Measurements from ENCODE around the gene SLC44A2. TPM values are rescaled to one million over a fixed set of nuclear protein-coding genes. Genes with fewer than 3 reads are reported as not detected.

The SLC44A2 gene
- total and polyA plus RNA-seq, 2 experiments from 2014 or later = 44.4 to 91.3 TPM

GRCh38 chr19:10642473-10643171 is 17.3 kb downstream of the SLC44A2 start:
- Histone ChIP-seq H4K20me1 (ENCODE audit: insufficient read depth, poor library complexity, severe bottlenecking) (no peaks in the 10 kb centered on the region), H3K36me3 (replicated peaks; ENCODE audit: insufficient read depth, low read depth) (no peaks in the 10 kb centered on the region), H3K4me2 (no peak overlapping the region), H2AFZ (no peak overlapping the region), H3K79me2 (no peaks in the 10 kb centered on the region), H3K9me3 (ENCODE audit: low read depth) (no peaks in the 10 kb centered on the region), H3K4me3 (no peak overlapping the region), H3K9me2 (replicated peaks; ENCODE audit: insufficient read depth) (no peaks in the 10 kb centered on the region), H3K4me1 (ENCODE audit: insufficient read depth) (peaks cover 23% of the 10 kb centered on the region), H3K27ac (peak overlapping the region; percentile 89), H3K27me3 (no peaks in the 10 kb centered on the region)
- TF ChIP-seq EZH2 (IDR thresholded peaks at IDR 0.05; ENCODE audit: borderline replicate concordance) (no peak), EZH2phosphoT487 (IDR thresholded peaks at IDR 0.05; ENCODE audit: low read depth, severe bottlenecking, unreplicated experiment) (no peak)
- TF ChIP-seq, protein P1, sequence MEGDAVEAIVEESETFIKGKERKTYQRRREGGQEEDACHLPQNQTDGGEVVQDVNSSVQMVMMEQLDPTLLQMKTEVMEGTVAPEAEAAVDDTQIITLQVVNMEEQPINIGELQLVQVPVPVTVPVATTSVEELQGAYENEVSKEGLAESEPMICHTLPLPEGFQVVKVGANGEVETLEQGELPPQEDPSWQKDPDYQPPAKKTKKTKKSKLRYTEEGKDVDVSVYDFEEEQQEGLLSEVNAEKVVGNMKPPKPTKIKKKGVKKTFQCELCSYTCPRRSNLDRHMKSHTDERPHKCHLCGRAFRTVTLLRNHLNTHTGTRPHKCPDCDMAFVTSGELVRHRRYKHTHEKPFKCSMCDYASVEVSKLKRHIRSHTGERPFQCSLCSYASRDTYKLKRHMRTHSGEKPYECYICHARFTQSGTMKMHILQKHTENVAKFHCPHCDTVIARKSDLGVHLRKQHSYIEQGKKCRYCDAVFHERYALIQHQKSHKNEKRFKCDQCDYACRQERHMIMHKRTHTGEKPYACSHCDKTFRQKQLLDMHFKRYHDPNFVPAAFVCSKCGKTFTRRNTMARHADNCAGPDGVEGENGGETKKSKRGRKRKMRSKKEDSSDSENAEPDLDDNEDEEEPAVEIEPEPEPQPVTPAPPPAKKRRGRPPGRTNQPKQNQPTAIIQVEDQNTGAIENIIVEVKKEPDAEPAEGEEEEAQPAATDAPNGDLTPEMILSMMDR (IDR thresholded peaks at IDR 0.05; ENCODE audit: poor library complexity) = no peak
- WGBS (ENCODE audit: low lambda C conversion rate, missing lambda C conversion rate) = 80% methylated on average over 25 of the region's 25 CpGs
- no peak for DNase-seq (ENCODE audit: low spot score)

GRCh38 chr19:10643172-10643967 is 18.0 kb downstream of the SLC44A2 start:
- no peaks in the 10 kb centered on the region for H3K9me3 ChIP-seq (ENCODE audit: low read depth)
- WGBS (ENCODE audit: low lambda C conversion rate, missing lambda C conversion rate) = 74% methylated on average over 21 of the region's 21 CpGs
- no peaks in the 10 kb centered on the region for H3K9me2 ChIP-seq (replicated peaks; ENCODE audit: insufficient read depth)
- no peaks in the 10 kb centered on the region for H3K27me3 ChIP-seq
- peaks cover 23% of the 10 kb centered on the region for H3K4me1 ChIP-seq (ENCODE audit: insufficient read depth)
- no peaks in the 10 kb centered on the region for H3K79me2 ChIP-seq
- H3K4me2 ChIP-seq = no peak overlapping the region
- no peak overlapping the region for H2AFZ ChIP-seq
- H3K4me3 ChIP-seq = no peak overlapping the region
- TF ChIP-seq EZH2phosphoT487 (IDR thresholded peaks at IDR 0.05; ENCODE audit: low read depth, severe bottlenecking, unreplicated experiment) (no peak), EZH2 (IDR thresholded peaks at IDR 0.05; ENCODE audit: borderline replicate concordance) (no peak)
- TF ChIP-seq, protein P1 (IDR thresholded peaks at IDR 0.05; ENCODE audit: poor library complexity) = no peak
- no peaks in the 10 kb centered on the region for H4K20me1 ChIP-seq (ENCODE audit: insufficient read depth, poor library complexity, severe bottlenecking)
- H3K36me3 ChIP-seq (replicated peaks; ENCODE audit: insufficient read depth, low read depth) = no peaks in the 10 kb centered on the region
- DNase-seq (ENCODE audit: low spot score) = no peak
- peak overlapping the region; percentile 89 for H3K27ac ChIP-seq

DNA sequence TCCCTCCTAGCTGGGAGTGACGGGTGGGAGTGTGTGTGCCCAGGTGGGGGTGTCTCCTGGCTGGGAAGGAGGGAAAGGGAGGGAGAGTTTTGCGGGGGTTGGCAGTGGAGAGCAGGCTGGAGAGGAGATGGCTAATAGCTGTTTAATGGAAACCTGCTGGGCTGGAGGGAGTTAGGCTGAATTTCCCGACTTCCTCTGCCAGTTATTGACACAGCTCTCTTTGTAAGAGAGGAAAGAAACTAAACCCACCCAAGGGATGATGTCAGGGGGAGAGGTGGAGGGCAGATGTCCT is 18.6 kb downstream of the SLC44A2 start:
- H3K4me2 ChIP-seq = peak overlapping the region; percentile 29
- H4K20me1 ChIP-seq (ENCODE audit: insufficient read depth, poor library complexity, severe bottlenecking) = no peaks in the 10 kb centered on the region
- TF ChIP-seq EZH2phosphoT487 (IDR thresholded peaks at IDR 0.05; ENCODE audit: low read depth, severe bottlenecking, unreplicated experiment) = no peak
- TF ChIP-seq, protein P1 (IDR thresholded peaks at IDR 0.05; ENCODE audit: poor library complexity) = no peak
- no peak for TF ChIP-seq EZH2 (IDR thresholded peaks at IDR 0.05; ENCODE audit: borderline replicate concordance)
- H3K9me2 ChIP-seq (replicated peaks; ENCODE audit: insufficient read depth) = no peaks in the 10 kb centered on the region
- no peak overlapping the region for H2AFZ ChIP-seq
- peak overlapping the region; percentile 89 for H3K27ac ChIP-seq
- DNase-seq (ENCODE audit: low spot score) = peak; percentile 56
- H3K27me3 ChIP-seq = no peaks in the 10 kb centered on the region
- WGBS (ENCODE audit: low lambda C conversion rate, missing lambda C conversion rate) = 33% methylated on average over 2 of the region's 3 CpGs
- H3K4me1 ChIP-seq (ENCODE audit: insufficient read depth) = peaks cover 23% of the 10 kb centered on the region
- H3K4me3 ChIP-seq = no peak overlapping the region
- no peaks in the 10 kb centered on the region for H3K36me3 ChIP-seq (replicated peaks; ENCODE audit: insufficient read depth, low read depth)
- no peaks in the 10 kb centered on the region for H3K79me2 ChIP-seq
- no peaks in the 10 kb centered on the region for H3K9me3 ChIP-seq (ENCODE audit: low read depth)

All from hepatocyte (in vitro differentiated cells).